ENCODE measurements around the gene DZIP1L. TPM values are rescaled to one million over a fixed set of nuclear protein-coding genes. Genes with fewer than 3 reads are reported as not detected.

DZIP1L gene
- total RNA-seq, 1 experiment from 2014 or later: 3.8 TPM

DNA sequence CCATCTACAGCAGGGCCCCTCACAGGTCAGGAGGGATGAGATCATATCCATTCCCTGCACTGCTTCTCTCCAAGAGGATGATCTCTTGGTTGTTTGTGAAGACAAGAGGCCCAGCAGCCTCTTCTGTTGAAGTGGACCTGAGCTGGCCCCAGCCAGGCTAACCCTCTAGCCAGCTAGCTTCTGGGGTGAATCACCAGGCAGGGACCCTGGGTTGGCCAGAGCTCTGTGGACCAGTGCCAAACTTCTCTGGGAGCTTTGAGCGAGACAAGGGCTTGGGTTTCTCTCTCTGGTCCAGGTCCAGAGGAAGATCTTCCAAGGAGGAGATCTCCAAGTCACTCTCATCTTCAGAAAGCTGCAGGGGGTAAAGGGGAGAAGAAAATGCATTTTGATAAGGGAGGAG is 52.8 kb downstream of the DZIP1L start:
- no peak for DNase-seq
- H3K79me2 ChIP-seq (ENCODE audit: low read length): no peaks in the 10 kb centered on the region
- no peak overlapping the region for H3K4me2 ChIP-seq (ENCODE audit: low read length)
- CTCF ChIA-PET: no interaction called here
- H4K20me1 ChIP-seq (ENCODE audit: low read length): no peaks in the 10 kb centered on the region
- POLR2A ChIA-PET (ENCODE audit: unreplicated experiment): no interaction called here
- no peak overlapping the region for H2AFZ ChIP-seq (ENCODE audit: low read length)
- H3K36me3 ChIP-seq (ENCODE audit: low read depth, low read length): no peaks in the 10 kb centered on the region
- no peaks in the 10 kb centered on the region for H3F3A ChIP-seq (ENCODE audit: low read length, unreplicated experiment)
- H3K9me3 ChIP-seq (ENCODE audit: low read length): no peaks in the 10 kb centered on the region
- no peaks in the 10 kb centered on the region for H3K4me1 ChIP-seq (ENCODE audit: insufficient read depth, low read length)
- TF ChIP-seq EZH2 (IDR thresholded peaks at IDR 0.05; ENCODE audit: low read length, unreplicated experiment): no peak
- TF ChIP-seq EZH2phosphoT487 (IDR thresholded peaks at IDR 0.05; ENCODE audit: borderline replicate concordance, low read length): no peak
- TF ChIP-seq, protein P1, sequence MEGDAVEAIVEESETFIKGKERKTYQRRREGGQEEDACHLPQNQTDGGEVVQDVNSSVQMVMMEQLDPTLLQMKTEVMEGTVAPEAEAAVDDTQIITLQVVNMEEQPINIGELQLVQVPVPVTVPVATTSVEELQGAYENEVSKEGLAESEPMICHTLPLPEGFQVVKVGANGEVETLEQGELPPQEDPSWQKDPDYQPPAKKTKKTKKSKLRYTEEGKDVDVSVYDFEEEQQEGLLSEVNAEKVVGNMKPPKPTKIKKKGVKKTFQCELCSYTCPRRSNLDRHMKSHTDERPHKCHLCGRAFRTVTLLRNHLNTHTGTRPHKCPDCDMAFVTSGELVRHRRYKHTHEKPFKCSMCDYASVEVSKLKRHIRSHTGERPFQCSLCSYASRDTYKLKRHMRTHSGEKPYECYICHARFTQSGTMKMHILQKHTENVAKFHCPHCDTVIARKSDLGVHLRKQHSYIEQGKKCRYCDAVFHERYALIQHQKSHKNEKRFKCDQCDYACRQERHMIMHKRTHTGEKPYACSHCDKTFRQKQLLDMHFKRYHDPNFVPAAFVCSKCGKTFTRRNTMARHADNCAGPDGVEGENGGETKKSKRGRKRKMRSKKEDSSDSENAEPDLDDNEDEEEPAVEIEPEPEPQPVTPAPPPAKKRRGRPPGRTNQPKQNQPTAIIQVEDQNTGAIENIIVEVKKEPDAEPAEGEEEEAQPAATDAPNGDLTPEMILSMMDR (conservative IDR thresholded peaks at IDR 0.05; ENCODE audit: low read depth, low read length): no peak
- H3K27ac ChIP-seq (ENCODE audit: low read length): no peak overlapping the region
- BruUV-seq (replicated peaks): no TSS peak
- no peak overlapping the region for H3K4me3 ChIP-seq (ENCODE audit: low read length)
- H3K9me2 ChIP-seq (replicated peaks; ENCODE audit: low read length): no peaks in the 10 kb centered on the region
- intact Hi-C loops (cut with micrococcal nuclease): no loop called here
- no peak overlapping the region for H3K9ac ChIP-seq (ENCODE audit: low read length)
- no peaks in the 10 kb centered on the region for H3K27me3 ChIP-seq (ENCODE audit: low read length)
- no peak for ATAC-seq

DNA sequence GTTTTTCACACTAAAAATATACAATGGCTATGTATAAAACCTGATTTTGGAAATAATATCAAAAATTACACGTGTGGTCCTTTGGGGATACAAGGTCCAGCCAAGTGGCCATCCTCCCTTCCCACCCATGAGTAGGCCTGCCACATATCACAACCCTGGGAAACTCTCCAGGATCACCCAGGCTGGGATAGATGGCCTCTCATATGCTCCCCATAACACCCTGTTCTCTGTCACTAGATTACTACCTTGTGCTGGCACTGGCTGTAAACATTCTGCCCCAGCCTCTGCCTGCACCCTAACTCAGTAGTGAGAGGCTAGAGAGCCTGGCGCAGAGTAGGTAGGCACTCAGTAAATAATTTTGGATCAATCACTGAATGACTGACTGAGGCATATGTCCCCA is 53.4 kb downstream of the DZIP1L start:
- CTCF ChIA-PET: no interaction called here
- intact Hi-C loops (cut with micrococcal nuclease): no loop called here

DNA sequence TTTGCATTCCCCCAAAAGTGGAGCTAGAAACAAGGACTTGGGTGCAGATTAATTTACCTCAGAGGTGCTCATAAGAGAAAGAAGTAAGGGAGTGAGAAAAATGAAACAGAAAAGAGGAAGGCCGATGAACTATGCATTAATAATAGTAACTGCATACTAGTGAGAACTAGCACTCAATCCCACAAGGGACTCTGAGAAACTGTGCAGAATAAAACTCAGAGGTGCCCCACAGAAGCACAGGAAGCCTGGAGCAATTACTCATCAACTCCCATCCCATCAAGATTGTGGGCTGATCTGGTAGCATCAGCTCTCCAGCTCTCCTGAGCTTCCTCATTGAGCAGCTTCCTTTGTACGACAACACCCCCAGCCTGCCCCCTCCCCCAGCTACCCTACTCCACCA is 54.6 kb downstream of the DZIP1L start:
- no peaks in the 10 kb centered on the region for H3K4me1 ChIP-seq (ENCODE audit: insufficient read depth, low read length)
- ChIA-PET POLR2A (ENCODE audit: unreplicated experiment) (no interaction called here), CTCF (no interaction called here)
- ATAC-seq (no peak), DNase-seq (no peak)
- TF ChIP-seq EZH2phosphoT487 (IDR thresholded peaks at IDR 0.05; ENCODE audit: borderline replicate concordance, low read length) (no peak), EZH2 (IDR thresholded peaks at IDR 0.05; ENCODE audit: low read length, unreplicated experiment) (no peak)
- TF ChIP-seq, protein P1 (conservative IDR thresholded peaks at IDR 0.05; ENCODE audit: low read depth, low read length): no peak
- no peaks in the 10 kb centered on the region for H4K20me1 ChIP-seq (ENCODE audit: low read length)
- BruUV-seq (replicated peaks): no TSS peak
- no peaks in the 10 kb centered on the region for H3K36me3 ChIP-seq (ENCODE audit: low read depth, low read length)
- no peak overlapping the region for H3K4me2 ChIP-seq (ENCODE audit: low read length)
- no peak overlapping the region for H3K4me3 ChIP-seq (ENCODE audit: low read length)
- H3K79me2 ChIP-seq (ENCODE audit: low read length): no peaks in the 10 kb centered on the region
- no peak overlapping the region for H3K27ac ChIP-seq (ENCODE audit: low read length)
- no peaks in the 10 kb centered on the region for H3K9me3 ChIP-seq (ENCODE audit: low read length)
- H3F3A ChIP-seq (ENCODE audit: low read length, unreplicated experiment): no peaks in the 10 kb centered on the region
- H3K9me2 ChIP-seq (replicated peaks; ENCODE audit: low read length): no peaks in the 10 kb centered on the region
- H2AFZ ChIP-seq (ENCODE audit: low read length): no peak overlapping the region
- no peaks in the 10 kb centered on the region for H3K27me3 ChIP-seq (ENCODE audit: low read length)
- intact Hi-C loops (cut with micrococcal nuclease): no loop called here
- no peak overlapping the region for H3K9ac ChIP-seq (ENCODE audit: low read length)

More for the DNA sequence above, 53.4 kb downstream of the DZIP1L start:
- POLR2A ChIA-PET (ENCODE audit: unreplicated experiment): no interaction called here
- Histone ChIP-seq H3K9me2 (replicated peaks; ENCODE audit: low read length) (no peaks in the 10 kb centered on the region), H3K4me3 (ENCODE audit: low read length) (no peak overlapping the region), H3K27me3 (ENCODE audit: low read length) (no peaks in the 10 kb centered on the region), H3K79me2 (ENCODE audit: low read length) (no peaks in the 10 kb centered on the region), H3K27ac (ENCODE audit: low read length) (no peak overlapping the region), H3K9ac (ENCODE audit: low read length) (no peak overlapping the region), H3K4me1 (ENCODE audit: insufficient read depth, low read length) (no peaks in the 10 kb centered on the region), H4K20me1 (ENCODE audit: low read length) (no peaks in the 10 kb centered on the region), H2AFZ (ENCODE audit: low read length) (no peak overlapping the region), H3K36me3 (ENCODE audit: low read depth, low read length) (no peaks in the 10 kb centered on the region), H3K4me2 (ENCODE audit: low read length) (no peak overlapping the region), H3K9me3 (ENCODE audit: low read length) (no peaks in the 10 kb centered on the region), H3F3A (ENCODE audit: low read length, unreplicated experiment) (no peaks in the 10 kb centered on the region)
- DNase-seq: no peak
- no peak for ATAC-seq
- BruUV-seq (replicated peaks): no TSS peak
- TF ChIP-seq EZH2phosphoT487 (IDR thresholded peaks at IDR 0.05; ENCODE audit: borderline replicate concordance, low read length) (no peak), EZH2 (IDR thresholded peaks at IDR 0.05; ENCODE audit: low read length, unreplicated experiment) (no peak)
- TF ChIP-seq, protein P1 (conservative IDR thresholded peaks at IDR 0.05; ENCODE audit: low read depth, low read length): no peak

All from PC-3 (cell line).